NAMALWA (cell line): ENCODE results near the gene TBC1D3D.
"Not testable (repeated sequence)": the region's sequence is repeated elsewhere in the genome, so short reads cannot be mapped to it uniquely, and the experiment has no call there.

Source experiments
- DNase-seq: peaks from one replicate; pipeline ENCODE4 v3.0.0-alpha.2; 2015; ENCODE audit warnings: low spot score

TBC1D3D gene

DNA sequence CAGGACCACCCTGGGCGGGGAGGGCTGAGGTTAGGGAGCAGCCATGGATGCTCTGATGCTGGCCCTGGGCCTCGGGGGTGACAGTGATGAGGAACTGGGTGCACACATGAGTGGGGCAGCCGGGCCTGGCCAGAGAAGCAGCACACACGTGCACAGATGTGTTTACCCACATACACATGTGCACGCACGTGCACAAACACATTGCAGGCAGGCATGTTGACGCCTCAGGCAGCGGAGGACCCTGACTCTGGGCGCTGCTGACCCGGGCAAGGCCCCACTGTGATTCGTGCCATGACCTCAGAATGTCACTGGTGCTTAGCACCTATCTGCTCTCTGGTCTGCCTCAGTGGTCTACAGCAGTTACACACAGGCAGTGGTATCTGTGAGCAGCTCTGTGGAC, at the start of gene TBC1D3D:
TSS of gene TBC1D3D (plus strand) at position 301 of the 400 bp plus-strand sequence. CDS start 1,585 bp downstream, outside the sequence.
- DNase-seq, result not testable (repeated sequence)

GRCh38 chr17:37988960-37989359, 14.8 kb upstream of the TBC1D3D start, which contains the start of gene TBC1D3L:
TBC1D3L (minus strand) TSS chr17:37989060; CDS start chr17:37987520, 1,540 bp downstream.
- DNase-seq, result not testable (repeated sequence)
